NCI-H1436 (cell line): ENCODE data around the gene TMEM145.

Source experiments
- DNase-seq: peaks from one replicate; lab custom pipeline; 2025; lab: John Stamatoyannopoulos, UW

The TMEM145 gene

DNA sequence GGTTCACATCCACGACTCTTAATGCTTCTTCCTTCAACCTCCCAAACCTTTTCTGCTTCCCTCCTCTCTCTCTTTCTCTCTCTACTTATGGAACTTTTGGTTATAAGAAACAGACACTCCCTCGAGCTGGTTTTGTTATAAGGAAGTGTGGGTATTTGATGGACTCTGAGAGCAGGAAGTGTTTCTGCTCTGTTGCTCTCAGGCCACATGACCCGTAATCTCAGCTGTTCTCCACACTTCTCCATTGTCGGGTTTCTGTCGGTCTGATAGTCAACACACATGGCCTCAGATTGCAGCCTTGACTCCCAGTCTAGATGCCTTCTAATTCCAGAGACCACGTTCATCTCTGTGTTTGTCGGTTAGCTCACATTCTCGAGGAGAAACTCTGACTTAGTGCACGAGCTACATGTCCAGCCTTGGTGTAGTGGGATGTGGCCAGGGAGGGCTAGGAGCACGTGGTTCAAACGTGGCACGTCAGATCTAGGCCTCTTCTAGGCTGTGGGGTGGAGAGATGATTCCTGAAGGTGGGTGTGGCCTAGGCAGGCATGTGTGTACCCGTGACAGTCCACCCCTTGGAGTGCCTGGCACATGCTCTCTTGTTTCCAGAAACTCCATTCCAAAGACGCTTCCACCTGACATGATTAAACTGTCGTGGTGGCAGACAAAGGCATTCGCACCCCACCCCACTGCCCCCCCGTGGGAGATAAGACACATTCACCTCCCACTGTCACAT lies 50.7 kb downstream of the TMEM145 start:
- DNase-seq, result no peak

- no peak for DNase-seq
These were observed 53.6 kb downstream of the TMEM145 start for GRCh38 chr19:42366673-42367072.

- no peak for DNase-seq
These were observed 54.8 kb downstream of the TMEM145 start for GRCh38 chr19:42367929-42368328.

- DNase-seq, result no peak
These were observed 55.3 kb downstream of the TMEM145 start for GRCh38 chr19:42368360-42368759.

DNA sequence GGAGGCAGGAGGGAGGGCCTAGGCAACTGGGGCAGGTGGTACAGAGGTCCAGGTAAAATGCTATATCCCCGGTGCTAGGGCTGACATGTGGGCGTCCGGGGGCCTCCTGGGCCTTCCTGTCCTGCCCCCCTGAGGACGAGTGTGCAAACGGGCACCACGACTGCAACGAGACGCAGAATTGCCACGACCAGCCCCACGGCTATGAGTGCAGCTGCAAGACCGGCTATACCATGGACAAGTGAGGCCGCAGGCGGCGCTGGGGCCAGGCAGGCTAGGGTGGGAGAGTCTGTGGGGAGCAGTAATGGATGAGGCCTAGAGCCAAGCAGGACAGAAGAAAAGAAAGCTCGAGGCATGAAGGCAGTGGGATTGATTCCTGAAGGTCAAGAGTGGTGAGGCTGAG lies 55.7 kb downstream of the TMEM145 start:
- no peak for DNase-seq

DNA sequence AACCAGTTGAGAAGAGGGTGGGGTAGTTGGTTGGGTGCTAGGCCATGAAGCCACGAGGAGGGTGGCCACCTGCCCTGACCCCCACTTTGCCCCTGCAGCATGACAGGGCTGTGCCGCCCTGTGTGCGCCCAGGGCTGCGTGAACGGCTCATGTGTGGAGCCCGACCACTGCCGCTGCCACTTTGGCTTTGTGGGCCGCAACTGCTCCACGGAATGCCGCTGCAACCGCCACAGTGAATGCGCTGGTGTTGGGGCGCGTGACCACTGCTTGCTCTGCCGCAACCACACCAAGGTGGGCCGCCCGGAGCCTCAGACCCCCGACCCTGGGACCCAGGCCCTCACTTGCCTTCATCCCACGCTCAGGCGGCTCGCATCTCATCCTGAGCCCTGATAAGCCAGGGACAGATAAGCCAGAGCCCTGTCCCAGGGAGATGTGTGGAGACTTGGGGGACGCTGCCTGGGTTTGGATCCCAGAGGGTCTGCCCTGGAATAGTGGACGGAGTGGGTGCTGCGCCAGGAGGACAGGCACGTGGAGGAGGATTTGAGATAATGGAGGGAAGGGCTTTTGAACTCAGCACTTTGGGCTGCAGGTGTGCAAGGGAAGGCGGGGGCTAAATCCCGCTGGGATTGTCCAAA lies 56.4 kb downstream of the TMEM145 start:
- no peak for DNase-seq

DNA sequence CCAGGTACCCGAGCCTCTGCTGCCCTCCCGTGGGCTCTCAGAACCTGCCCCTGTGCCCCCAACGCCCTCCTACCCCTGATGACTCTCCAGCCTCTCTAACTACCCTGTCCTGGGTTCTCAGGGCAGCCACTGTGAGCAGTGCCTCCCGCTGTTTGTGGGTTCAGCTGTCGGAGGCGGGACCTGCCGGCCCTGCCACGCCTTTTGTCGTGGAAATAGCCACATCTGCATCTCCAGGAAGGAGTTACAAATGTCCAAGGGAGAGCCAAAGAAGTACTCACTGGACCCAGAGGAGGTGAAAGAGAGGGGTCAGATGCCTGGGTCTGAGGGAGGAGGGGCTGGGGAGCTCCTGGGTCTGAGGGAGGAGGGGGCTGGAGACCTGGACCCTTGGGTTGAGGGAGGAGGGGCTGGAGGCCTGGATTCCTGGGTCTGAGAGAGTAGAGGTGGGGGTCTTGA lies 57.0 kb downstream of the TMEM145 start:
- no peak for DNase-seq

DNA sequence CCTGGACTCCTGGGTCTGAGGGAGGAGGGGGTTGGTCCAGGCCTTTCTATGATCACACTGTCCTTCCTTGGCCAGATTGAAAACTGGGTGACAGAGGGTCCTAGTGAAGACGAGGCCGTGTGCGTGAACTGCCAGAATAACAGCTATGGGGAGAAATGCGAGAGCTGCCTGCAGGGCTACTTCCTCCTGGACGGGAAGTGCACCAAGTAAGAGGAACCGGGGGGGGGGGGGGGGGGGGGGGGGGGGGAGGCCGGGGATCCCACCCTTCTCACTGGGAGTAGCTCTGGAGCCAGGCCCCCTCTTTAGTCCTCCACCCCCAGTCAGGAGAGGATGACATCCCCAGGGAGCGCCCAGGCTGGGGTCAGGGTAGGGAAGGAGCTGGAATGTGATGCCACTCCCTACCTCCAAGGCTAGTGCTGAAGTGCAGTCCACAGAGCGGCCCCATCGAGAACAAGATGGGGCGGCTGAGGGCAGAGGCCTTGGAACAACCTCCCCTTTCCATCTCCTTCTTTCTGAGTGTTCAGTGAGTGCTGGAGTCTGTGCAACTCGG lies 57.6 kb downstream of the TMEM145 start:
- no peak for DNase-seq
